NB4 (cell line): ENCODE measurements around the gene ARID1B.

Source experiments
- MAX ChIP-seq: IDR thresholded peaks from 2 replicates; pipeline ENCODE4 v1.6.1; 2011; ENCODE audit warnings: low read depth, low read length
- MYC ChIP-seq: IDR thresholded peaks from 2 replicates; pipeline ENCODE4 v1.6.1; 2011; ENCODE audit warnings: low read depth, low read length
- POLR2A ChIP-seq: IDR thresholded peaks from 2 replicates; pipeline ENCODE4 v1.6.1; 2011; ENCODE audit warnings: mild to moderate bottlenecking; ENCODE audit not compliant: insufficient read length; ENCODE audit errors: extremely low read depth
- TF ChIP-seq, protein P1 (sequence below): IDR thresholded peaks from one replicate; pipeline ENCODE4 v1.5.1; 2012; ENCODE audit warnings: low read depth, low read length

- TF ChIP-seq, protein P1, sequence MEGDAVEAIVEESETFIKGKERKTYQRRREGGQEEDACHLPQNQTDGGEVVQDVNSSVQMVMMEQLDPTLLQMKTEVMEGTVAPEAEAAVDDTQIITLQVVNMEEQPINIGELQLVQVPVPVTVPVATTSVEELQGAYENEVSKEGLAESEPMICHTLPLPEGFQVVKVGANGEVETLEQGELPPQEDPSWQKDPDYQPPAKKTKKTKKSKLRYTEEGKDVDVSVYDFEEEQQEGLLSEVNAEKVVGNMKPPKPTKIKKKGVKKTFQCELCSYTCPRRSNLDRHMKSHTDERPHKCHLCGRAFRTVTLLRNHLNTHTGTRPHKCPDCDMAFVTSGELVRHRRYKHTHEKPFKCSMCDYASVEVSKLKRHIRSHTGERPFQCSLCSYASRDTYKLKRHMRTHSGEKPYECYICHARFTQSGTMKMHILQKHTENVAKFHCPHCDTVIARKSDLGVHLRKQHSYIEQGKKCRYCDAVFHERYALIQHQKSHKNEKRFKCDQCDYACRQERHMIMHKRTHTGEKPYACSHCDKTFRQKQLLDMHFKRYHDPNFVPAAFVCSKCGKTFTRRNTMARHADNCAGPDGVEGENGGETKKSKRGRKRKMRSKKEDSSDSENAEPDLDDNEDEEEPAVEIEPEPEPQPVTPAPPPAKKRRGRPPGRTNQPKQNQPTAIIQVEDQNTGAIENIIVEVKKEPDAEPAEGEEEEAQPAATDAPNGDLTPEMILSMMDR, result no peak
- no peak for TF ChIP-seq POLR2A
- no peak for TF ChIP-seq MAX
- TF ChIP-seq MYC, result no peak
Observed at GRCh38 chr6:156833755-156834154, 56.6 kb downstream of the ARID1B start.
